CD14-positive monocyte (primary cell): ENCODE measurements around the gene CSNK1D. TPM values are rescaled to one million over a fixed set of nuclear protein-coding genes. Genes with fewer than 3 reads are reported as not detected.

Experiments used
- DNase-seq, 3 donors: peaks; one replicate each; pipeline ENCODE4 v3.0.0-alpha.2; 2011 to 2022
- H2AFZ ChIP-seq: 2 replicates; pipeline ENCODE4 v1.6.0; 2012; ENCODE audit warnings: mild to moderate bottlenecking, low read depth, low read length, inconsistent platforms; ENCODE audit not compliant: insufficient read depth, poor library complexity, severe bottlenecking
- H3K27ac ChIP-seq, 2 donors: 1 replicate in 1 of 2; 2 replicates in 1 of 2; pipeline ENCODE4 v1.5.1; 2012 to 2013; ENCODE audit warnings: low read length in 2 of 2, control low read depth in 1 of 2, inconsistent platforms in 1 of 2, low read depth in 1 of 2, mild to moderate bottlenecking in 1 of 2
- H3K27me3 ChIP-seq, 2 donors: one replicate each; pipeline versions ENCODE4 v1.6.0 to v1.6.1; 2011 to 2013; ENCODE audit warnings: low read length in 2 of 2; ENCODE audit not compliant: control insufficient read depth in 2 of 2, insufficient read depth in 2 of 2
- H3K36me3 ChIP-seq, 2 donors: replicated peaks in 1 of 2; 1 replicate in 1 of 2; 2 replicates in 1 of 2; pipeline versions ENCODE4 v1.5.1 to v1.6.1; 2012 to 2013; ENCODE audit warnings: low read length in 2 of 2, control low read depth in 1 of 2, inconsistent platforms in 1 of 2, mild to moderate bottlenecking in 1 of 2; ENCODE audit not compliant: insufficient read depth in 2 of 2, control insufficient read depth in 1 of 2
- H3K4me1 ChIP-seq, 2 donors: 1 replicate in 1 of 2; 2 replicates in 1 of 2; pipeline versions ENCODE4 v1.5.1 to v1.6.1; 2012 to 2013; ENCODE audit warnings: low read length in 2 of 2, control low read depth in 1 of 2, inconsistent platforms in 1 of 2, mild to moderate bottlenecking in 1 of 2, moderate library complexity in 1 of 2; ENCODE audit not compliant: insufficient read depth in 2 of 2, control insufficient read depth in 1 of 2
- H3K4me2 ChIP-seq: replicated peaks from 2 replicates; pipeline ENCODE3; 2012; ENCODE audit warnings: low read length, moderate library complexity, mild to moderate bottlenecking; ENCODE audit not compliant: poor library complexity, severe bottlenecking; ENCODE audit errors: extremely low read depth
- H3K4me3 ChIP-seq, 3 experiments: fragments of 200-600 bp in 1 of 3; sonication (generic) in 1 of 3; replicated peaks in 1 of 3; 1 replicate in 2 of 3; 2 replicates in 1 of 3; pipeline ENCODE4 v1.5.1; 2011 to 2013; ENCODE audit warnings: low read length in 3 of 3, mild to moderate bottlenecking in 3 of 3, control low read depth in 2 of 3, low read depth in 2 of 3, inconsistent platforms in 1 of 3, moderate library complexity in 1 of 3
- H3K79me2 ChIP-seq: 2 replicates; pipeline ENCODE4 v1.6.0; 2012; ENCODE audit warnings: mild to moderate bottlenecking, control low read depth, inconsistent platforms, low read length, moderate library complexity; ENCODE audit not compliant: insufficient read depth
- H3K9ac ChIP-seq: 2 replicates; pipeline ENCODE4 v1.6.0; 2017; ENCODE audit warnings: low read length, mild to moderate bottlenecking; ENCODE audit not compliant: insufficient read depth, poor library complexity, severe bottlenecking
- H3K9me3 ChIP-seq, 2 donors: replicated peaks in 1 of 2; 1 replicate in 1 of 2; 2 replicates in 1 of 2; pipeline versions ENCODE4 v1.5.1 to v1.6.1; 2012 to 2013; ENCODE audit warnings: low read length in 2 of 2, control low read depth in 1 of 2; ENCODE audit not compliant: control insufficient read depth in 1 of 2, insufficient read depth in 1 of 2
- H4K20me1 ChIP-seq: 2 replicates; pipeline ENCODE4 v1.6.0; 2012; ENCODE audit warnings: mild to moderate bottlenecking, low read length, control low read depth, moderate library complexity; ENCODE audit not compliant: insufficient read depth
- H3K27ac Mint-ChIP-seq, 7 donors: one replicate each; pipeline ENCODE4 v1.8.0; 2020; ENCODE audit warnings: mild to moderate bottlenecking in 7 of 7, mixed read lengths in 7 of 7, moderate library complexity in 6 of 7, inconsistent platforms in 2 of 7
- H3K27me3 Mint-ChIP-seq, 3 donors: one replicate each; pipeline ENCODE4 v1.8.0; 2021 to 2022; ENCODE audit warnings: low read depth in 3 of 3, mild to moderate bottlenecking in 3 of 3, mixed read lengths in 3 of 3, moderate library complexity in 3 of 3, inconsistent platforms in 1 of 3
- H3K36me3 Mint-ChIP-seq, 2 donors: one replicate each; pipeline ENCODE4 v1.8.0; 2020; ENCODE audit warnings: mixed read lengths in 2 of 2, inconsistent platforms in 1 of 2, mild to moderate bottlenecking in 1 of 2
- H3K4me1 Mint-ChIP-seq: one replicate; pipeline ENCODE4 v1.8.0; 2020; ENCODE audit warnings: mild to moderate bottlenecking, mixed read lengths
- H3K4me3 Mint-ChIP-seq, 2 donors: one replicate each; pipeline ENCODE4 v1.8.0; 2020; ENCODE audit warnings: mild to moderate bottlenecking in 2 of 2, mixed read lengths in 2 of 2, moderate library complexity in 1 of 2
- H3K9me3 Mint-ChIP-seq, 7 donors: one replicate each; pipeline ENCODE4 v1.8.0; 2020 to 2022; ENCODE audit warnings: mixed read lengths in 7 of 7, mild to moderate bottlenecking in 6 of 7, moderate library complexity in 6 of 7, inconsistent platforms in 2 of 7
- CTCF ChIP-seq: fragments of 200-600 bp; IDR thresholded peaks from one replicate; pipeline ENCODE4 v1.8.0; 2022; ENCODE audit warnings: antibody characterized with exemption, mild to moderate bottlenecking
- WGBS: methylation state at CpG from one replicate; pipeline ENCODE4 v1.1.5; 2013; ENCODE audit warnings: missing lambda C conversion rate; ENCODE audit not compliant: insufficient coverage; 5-methylcytosine and 5-hydroxymethylcytosine counted together
- intact Hi-C, 2 donors: fragments of 100-400 bp; cut with micrococcal nuclease; formaldehyde crosslinking; loops; one replicate each; pipeline versions ENCODE4 v1.15.0 to v1.15.1; 2023
- polyA plus RNA-seq, 3 donors: library from polyadenylated mRNA; depleted of rRNA in 1 of 3; unstranded in 2 of 3; stranded (reverse) in 1 of 3; fragments of 300-500 nt in 2 of 3; fragments of >200 nt in 1 of 3; fragmentation: Illumina TruSeq in 2 of 3; gene quantifications; 1 replicate in 2 of 3; 2 replicates in 1 of 3; pipeline ENCODE4 v1.2.3, GENCODE V29; 2012 to 2021

Gene CSNK1D
- polyA plus RNA-seq, 3 donors = 47.0 to 299 (median 60.9) TPM

DNA sequence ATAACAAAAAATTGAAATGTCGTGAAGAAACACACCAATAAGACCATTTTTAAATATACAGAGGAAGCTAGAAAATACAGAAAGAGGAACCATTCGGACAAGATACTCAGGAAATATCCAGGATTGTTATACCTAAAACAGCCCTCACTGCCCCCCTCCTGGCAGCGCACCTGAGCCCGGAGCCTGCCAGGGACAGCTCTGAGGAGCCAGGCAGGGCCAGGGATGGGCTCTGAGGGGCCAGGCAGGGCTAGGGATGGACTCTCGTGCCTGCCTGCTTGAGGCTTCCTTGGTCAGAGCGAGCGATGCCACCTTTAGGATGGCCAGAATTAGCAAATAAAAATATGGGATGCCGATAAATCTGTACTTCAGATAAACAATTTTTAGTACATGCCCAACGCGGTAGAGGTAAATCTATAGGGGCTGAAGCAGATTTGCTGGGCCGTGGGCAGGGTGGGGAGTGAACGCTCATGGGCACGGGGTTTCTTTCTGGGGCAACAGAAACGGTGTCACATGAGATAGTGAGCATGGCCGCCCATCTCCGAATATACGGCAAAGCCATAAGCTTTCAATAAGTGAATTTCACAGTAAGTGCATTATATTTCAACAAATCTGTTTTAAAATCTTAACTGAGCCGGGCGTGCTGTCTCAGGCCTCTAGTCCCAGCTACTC is 18.2 kb upstream of the CSNK1D start:
- Mint-ChIP-seq H3K27me3 (peaks cover 0 to 5% (median 4%) of the 10 kb centered on the region in 3 donors), H3K4me1 (peaks cover 50% of the 10 kb centered on the region), H3K4me3 (peak overlapping the region; percentile 65 to 76), H3K9me3 (peaks cover 0 to 9% (median 0%) of the 10 kb centered on the region in 7 donors), H3K27ac (peak overlapping the region; percentile 28 to 83 (median 71)), H3K36me3 (no peaks in the 10 kb centered on the region)
- peak overlapping the region; percentile 91 for H3K4me2 ChIP-seq
- H4K20me1 ChIP-seq = no peaks in the 10 kb centered on the region
- peaks cover 8% of the 10 kb centered on the region for H3K79me2 ChIP-seq
- H3K9me3 ChIP-seq = no peaks in the 10 kb centered on the region
- no peaks in the 10 kb centered on the region for H3K27me3 ChIP-seq
- peak overlapping the region; percentile 51 to 91 (median 62) for H3K4me3 ChIP-seq
- H2AFZ ChIP-seq = peak overlapping the region; percentile 79
- no peak for DNase-seq
- H3K9ac ChIP-seq = peak overlapping the region; percentile 95
- intact Hi-C loops = loop anchor here in 1 of 2 donors (10.0 kb wide), 2 partner anchors 57 to 163 kb away; partner anchors contain the start of genes CYBC1 and NARF
- H3K4me1 ChIP-seq = peaks cover 34 to 46% of the 10 kb centered on the region in 2 donors
- 70% methylated on average over 15 of the region's 19 CpGs for WGBS
- H3K27ac ChIP-seq = peak overlapping the region; percentile 85 to 90
- TF ChIP-seq CTCF = no peak
- H3K36me3 ChIP-seq = no peaks in the 10 kb centered on the region

DNA sequence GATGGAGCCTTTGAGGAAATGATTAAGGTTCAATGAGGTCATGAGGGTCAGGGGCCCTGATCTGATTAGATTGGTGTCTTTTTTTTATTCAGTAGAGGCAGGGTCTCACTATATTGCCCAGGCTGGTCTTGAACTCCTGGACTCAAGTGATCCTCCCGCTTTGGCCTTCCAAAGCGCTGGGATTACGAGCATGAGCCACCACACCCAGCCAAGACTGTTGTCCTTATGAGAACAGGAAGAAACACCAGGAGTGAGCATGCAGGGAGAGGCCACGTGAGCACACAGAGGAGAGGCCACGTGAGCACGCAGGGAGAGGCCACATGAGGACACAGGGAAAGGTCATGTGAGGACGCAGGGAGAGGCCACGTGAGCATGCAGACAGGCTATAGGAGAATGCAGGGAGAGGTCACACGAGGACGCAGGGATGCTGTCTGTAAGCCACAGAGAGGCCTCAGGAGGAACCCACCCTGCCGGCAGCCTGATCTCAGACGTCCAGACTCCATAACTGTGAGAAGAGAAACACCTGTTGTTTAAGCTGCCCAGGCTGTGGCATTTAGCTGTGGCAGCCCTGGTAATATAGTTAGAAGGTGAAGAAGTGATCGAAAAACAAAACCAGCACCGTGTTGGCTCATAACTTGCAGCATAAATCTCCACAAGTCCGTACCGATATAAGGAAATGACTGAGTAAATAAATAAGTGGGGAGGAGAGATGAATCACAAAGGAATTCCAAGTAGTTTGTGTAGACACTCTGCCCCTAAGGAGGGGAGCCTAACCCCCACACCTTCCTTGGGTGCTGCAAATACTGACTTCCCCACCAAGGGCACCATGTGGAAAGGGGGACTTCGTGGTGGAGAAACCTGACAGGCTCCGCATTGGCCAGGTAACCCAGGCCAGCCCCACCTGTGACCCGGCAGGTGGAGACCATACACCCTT is 14.6 kb upstream of the CSNK1D start:
- intact Hi-C loops = no loop called here
- Mint-ChIP-seq H3K9me3 (peaks cover 0 to 9% (median 0%) of the 10 kb centered on the region in 7 donors), H3K36me3 (no peaks in the 10 kb centered on the region), H3K4me1 (peaks cover 29% of the 10 kb centered on the region), H3K4me3 (no peak overlapping the region), H3K27me3 (peaks cover 0 to 5% (median 2%) of the 10 kb centered on the region in 3 donors), H3K27ac (peak overlapping the region; percentile 33 to 92 (median 74))
- no peak overlapping the region for H3K4me3 ChIP-seq
- H3K4me2 ChIP-seq = no peak overlapping the region
- peak overlapping the region in 1 of 2 donors; percentile 39 for H3K27ac ChIP-seq
- no peaks in the 10 kb centered on the region for H3K9me3 ChIP-seq
- H3K27me3 ChIP-seq = no peaks in the 10 kb centered on the region
- peak; percentile 66 to 81 (median 69) for DNase-seq
- no peak overlapping the region for H2AFZ ChIP-seq
- WGBS = 69% methylated on average over 12 of the region's 19 CpGs
- peaks cover 30 to 34% of the 10 kb centered on the region in 2 donors for H3K4me1 ChIP-seq
- H4K20me1 ChIP-seq = no peaks in the 10 kb centered on the region
- no peaks in the 10 kb centered on the region for H3K36me3 ChIP-seq
- H3K79me2 ChIP-seq = peaks cover 8% of the 10 kb centered on the region
- TF ChIP-seq CTCF = no peak
- no peak overlapping the region for H3K9ac ChIP-seq
